WERI-Rb-1 (cell line): ENCODE data around the gene HLA-DRB5.
"Not testable (repeated sequence)": the region's sequence is repeated elsewhere in the genome, so short reads cannot be mapped to it uniquely, and the experiment has no call there.

ENCODE experiments used
- DNase-seq: peaks from one replicate; pipeline ENCODE4 v3.0.0-alpha.2; 2020
- H3K27ac ChIP-seq: fragments of 250-450 bp; sonication (Bioruptor Pico); 2 replicates; pipeline ENCODE4 v1.5.1; 2020; ENCODE audit warnings: mild to moderate bottlenecking, moderate library complexity
- H3K27me3 ChIP-seq: fragments of 250-450 bp; sonication (Bioruptor Pico); 2 replicates; pipeline ENCODE4 v1.5.1; 2021; ENCODE audit warnings: mild to moderate bottlenecking, low read depth, moderate library complexity; ENCODE audit not compliant: insufficient read depth, severe bottlenecking
- H3K36me3 ChIP-seq: fragments of 250-450 bp; sonication (Bioruptor Pico); 2 replicates; pipeline ENCODE4 v1.5.1; 2020; ENCODE audit warnings: mild to moderate bottlenecking, moderate library complexity
- H3K4me3 ChIP-seq: 2 replicates; pipeline ENCODE4 v1.5.1; 2011; ENCODE audit warnings: low read depth, mild to moderate bottlenecking, control low read depth, low read length
- H3K9me3 ChIP-seq: fragments of 250-450 bp; sonication (Bioruptor Pico); 2 replicates; pipeline ENCODE4 v1.5.1; 2021; ENCODE audit warnings: mild to moderate bottlenecking, moderate library complexity; ENCODE audit not compliant: severe bottlenecking
- TF ChIP-seq, protein P1 (sequence below): IDR thresholded peaks from 2 replicates; pipeline ENCODE4 v1.5.1; 2011; ENCODE audit warnings: low read depth, mild to moderate bottlenecking, control low read depth, inconsistent platforms, low read length

The HLA-DRB5 gene

DNA sequence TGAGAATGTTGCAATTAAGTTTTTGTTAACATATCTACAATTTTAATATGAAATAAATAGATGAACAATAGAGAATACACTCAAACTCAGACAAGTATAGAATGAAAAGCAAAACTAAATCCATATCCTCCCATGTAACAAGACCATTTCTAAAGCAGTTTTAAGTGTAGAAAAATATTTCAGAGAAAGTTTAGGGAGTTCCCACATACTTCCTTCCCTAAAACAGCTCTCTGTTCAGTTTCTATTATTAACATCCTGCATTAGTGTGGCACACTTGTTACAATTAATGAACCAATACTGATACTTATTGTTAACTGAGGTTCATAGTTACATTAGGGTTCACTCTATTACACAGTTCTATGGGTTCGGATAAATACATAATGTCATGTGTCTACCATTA, 38.4 kb downstream of the HLA-DRB5 start:
- Histone ChIP-seq H3K27me3 (peaks cover 68% of the 10 kb centered on the region), H3K4me3 (no peak overlapping the region), H3K36me3 (no peaks in the 10 kb centered on the region), H3K9me3 (peaks cover 10% of the 10 kb centered on the region), H3K27ac (no peak overlapping the region)
- no peak for DNase-seq
- TF ChIP-seq, protein P1, sequence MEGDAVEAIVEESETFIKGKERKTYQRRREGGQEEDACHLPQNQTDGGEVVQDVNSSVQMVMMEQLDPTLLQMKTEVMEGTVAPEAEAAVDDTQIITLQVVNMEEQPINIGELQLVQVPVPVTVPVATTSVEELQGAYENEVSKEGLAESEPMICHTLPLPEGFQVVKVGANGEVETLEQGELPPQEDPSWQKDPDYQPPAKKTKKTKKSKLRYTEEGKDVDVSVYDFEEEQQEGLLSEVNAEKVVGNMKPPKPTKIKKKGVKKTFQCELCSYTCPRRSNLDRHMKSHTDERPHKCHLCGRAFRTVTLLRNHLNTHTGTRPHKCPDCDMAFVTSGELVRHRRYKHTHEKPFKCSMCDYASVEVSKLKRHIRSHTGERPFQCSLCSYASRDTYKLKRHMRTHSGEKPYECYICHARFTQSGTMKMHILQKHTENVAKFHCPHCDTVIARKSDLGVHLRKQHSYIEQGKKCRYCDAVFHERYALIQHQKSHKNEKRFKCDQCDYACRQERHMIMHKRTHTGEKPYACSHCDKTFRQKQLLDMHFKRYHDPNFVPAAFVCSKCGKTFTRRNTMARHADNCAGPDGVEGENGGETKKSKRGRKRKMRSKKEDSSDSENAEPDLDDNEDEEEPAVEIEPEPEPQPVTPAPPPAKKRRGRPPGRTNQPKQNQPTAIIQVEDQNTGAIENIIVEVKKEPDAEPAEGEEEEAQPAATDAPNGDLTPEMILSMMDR: no peak

DNA sequence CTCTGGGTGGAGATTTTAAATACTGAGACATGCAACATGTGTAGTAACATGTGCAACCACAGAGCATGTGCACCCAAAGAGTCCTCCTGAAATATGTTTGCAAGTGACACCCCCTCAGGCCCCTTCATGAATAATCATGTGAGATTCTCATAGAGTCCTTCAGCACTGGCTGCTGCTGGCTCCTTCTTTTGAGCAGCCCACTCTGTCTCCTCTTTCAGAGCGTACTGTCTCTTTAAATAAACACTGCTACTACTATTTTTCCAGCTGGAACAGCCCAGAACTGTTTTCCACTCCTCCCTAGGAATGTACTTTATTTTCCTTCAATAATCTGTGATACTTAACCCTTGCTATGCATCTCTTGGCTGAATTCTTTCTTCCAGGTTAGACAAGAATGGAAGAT, 42.0 kb downstream of the HLA-DRB5 start:
- TF ChIP-seq, protein P1: no peak
- Histone ChIP-seq H3K9me3 (no peaks in the 10 kb centered on the region), H3K27me3 (peaks cover 63% of the 10 kb centered on the region), H3K36me3 (no peaks in the 10 kb centered on the region), H3K4me3 (no peak overlapping the region), H3K27ac (no peak overlapping the region)
- DNase-seq: no peak

GRCh38 chr6:32484614-32484998, 45.5 kb downstream of the HLA-DRB5 start:
- no peak for DNase-seq
- no peak overlapping the region for H3K27ac ChIP-seq
- peaks cover 1% of the 10 kb centered on the region for H3K9me3 ChIP-seq
- no peak overlapping the region for H3K4me3 ChIP-seq
- no peaks in the 10 kb centered on the region for H3K36me3 ChIP-seq
- peaks cover 45% of the 10 kb centered on the region for H3K27me3 ChIP-seq
- TF ChIP-seq, protein P1: no peak

- TF ChIP-seq, protein P1: no peak
- DNase-seq: no peak
- no peak overlapping the region for H3K27ac ChIP-seq
- H3K36me3 ChIP-seq: no peaks in the 10 kb centered on the region
- peaks cover 48% of the 10 kb centered on the region for H3K27me3 ChIP-seq
- H3K9me3 ChIP-seq: peaks cover 7% of the 10 kb centered on the region
- H3K4me3 ChIP-seq: no peak overlapping the region
Measured at GRCh38 chr6:32483968-32484613, 46.0 kb downstream of the HLA-DRB5 start.

DNA sequence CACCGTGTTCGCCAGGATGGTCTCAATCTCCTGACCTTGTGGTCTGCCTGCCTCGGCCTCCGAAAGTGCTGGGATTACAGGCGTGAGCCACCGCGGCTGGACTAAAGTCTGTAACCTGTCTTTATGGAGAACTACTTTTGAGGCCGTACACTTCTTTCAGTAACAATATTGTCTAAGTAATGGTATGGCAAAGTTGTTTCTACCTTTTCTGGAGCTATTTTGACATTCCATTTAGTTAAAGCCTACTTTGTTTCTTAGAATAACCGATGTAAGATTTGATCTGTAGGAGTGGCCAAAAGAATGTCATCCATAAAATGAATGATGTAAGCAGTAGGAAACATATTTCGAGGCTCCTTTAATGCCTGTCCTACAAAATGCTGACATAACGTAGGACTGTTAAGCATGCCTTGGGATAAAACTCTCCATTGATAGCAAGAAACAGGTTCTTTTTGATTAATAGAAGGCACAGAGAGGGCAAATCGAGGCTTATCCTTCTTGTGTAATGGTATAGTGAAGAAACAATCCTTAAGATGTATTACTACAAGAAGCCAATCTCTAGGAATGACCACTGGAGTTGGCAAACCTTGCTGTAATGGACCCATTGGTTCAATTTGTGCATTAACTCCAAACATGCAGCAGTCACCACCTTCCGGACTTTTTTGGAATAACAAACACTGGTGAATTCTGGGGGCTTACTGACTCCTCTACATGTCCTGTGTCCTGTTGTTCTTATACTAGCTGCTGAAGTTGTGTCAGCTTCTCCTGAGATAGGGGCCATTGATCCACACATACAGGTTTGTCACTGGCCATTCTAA, 54.5 kb downstream of the HLA-DRB5 start:
- no peak overlapping the region for H3K4me3 ChIP-seq
- no peaks in the 10 kb centered on the region for H3K36me3 ChIP-seq
- peaks cover 63% of the 10 kb centered on the region for H3K27me3 ChIP-seq
- peaks cover 29% of the 10 kb centered on the region for H3K9me3 ChIP-seq
- DNase-seq: no peak
- no peak overlapping the region for H3K27ac ChIP-seq
- TF ChIP-seq, protein P1: no peak

DNA sequence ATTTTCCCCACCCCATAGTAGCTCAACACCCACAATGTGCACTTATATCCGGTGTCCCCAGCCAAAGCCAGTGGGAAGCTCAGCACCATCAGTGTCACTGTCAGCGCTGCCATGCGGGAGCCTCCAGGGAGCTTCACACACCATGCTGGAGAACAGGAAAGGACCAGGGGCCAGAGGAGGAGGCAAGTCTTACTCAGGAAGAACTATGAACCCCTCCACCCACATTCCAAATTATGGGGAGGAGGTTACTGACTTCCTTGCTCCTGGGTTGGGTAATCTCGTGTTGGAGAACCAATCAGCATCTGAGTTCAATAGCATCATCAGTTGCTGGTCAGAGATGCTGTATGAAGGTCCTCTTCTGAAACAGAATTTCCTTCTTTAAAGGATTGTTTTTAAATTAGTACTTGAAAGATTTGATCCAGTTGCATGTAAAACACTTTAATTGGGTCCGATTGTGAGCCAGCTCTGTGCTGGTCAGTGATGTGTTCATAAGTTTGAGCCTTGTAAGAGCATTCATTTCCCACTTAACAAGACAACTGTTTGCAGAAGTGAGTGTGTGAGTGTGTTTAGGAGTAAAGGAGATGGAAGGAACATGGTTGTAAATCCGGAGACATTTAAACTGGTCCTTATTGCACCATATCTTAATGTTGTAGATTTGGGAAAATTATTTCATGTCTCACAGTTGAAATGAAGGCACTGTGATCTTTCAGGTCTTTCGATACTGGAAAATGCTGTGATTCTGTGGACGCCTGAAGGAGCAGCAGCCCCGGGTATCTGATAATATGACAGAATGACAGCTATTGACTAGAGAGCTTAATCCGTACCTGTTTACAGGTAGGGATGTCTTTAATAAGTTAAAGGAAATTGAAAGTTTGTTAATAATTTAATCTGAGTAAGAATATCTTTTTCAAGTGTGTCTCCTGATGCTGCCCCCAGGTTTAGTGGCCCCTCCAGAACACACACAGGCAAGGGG, 56.4 kb downstream of the HLA-DRB5 start:
- H3K36me3 ChIP-seq, H3K27ac ChIP-seq, DNase-seq, H3K4me3 ChIP-seq: not testable (repeated sequence)
- Histone ChIP-seq H3K9me3 (peaks cover 19% of the 10 kb centered on the region), H3K27me3 (peaks cover 61% of the 10 kb centered on the region)
